Measurements from ENCODE around the gene RPL5.

The RPL5 gene

GRCh38 chr1:92872719-92873118 lies 40.9 kb downstream of the RPL5 start:
- no peaks in the 10 kb centered on the region for H3K36me3 ChIP-seq (ENCODE audit: insufficient read depth)

GRCh38 chr1:92874987-92875386 lies 43.1 kb downstream of the RPL5 start:
- no peak for TF ChIP-seq CTCF (conservative IDR thresholded peaks at IDR 0.05; ENCODE audit: low read depth, low read length)
- no peak overlapping the region for H3K27ac ChIP-seq
- H3K36me3 ChIP-seq (ENCODE audit: insufficient read depth): no peaks in the 10 kb centered on the region

More at GRCh38 chr1:92872719-92873118, 40.9 kb downstream of the RPL5 start:
- Histone ChIP-seq H2AFZ (ENCODE audit: low read depth) (no peak overlapping the region), H3K27me3 (ENCODE audit: insufficient read depth, low read depth) (no peaks in the 10 kb centered on the region), H4K20me1 (ENCODE audit: insufficient read depth) (no peaks in the 10 kb centered on the region), H3K4me3 (IDR thresholded peaks at IDR 0.05; ENCODE audit: insufficient read depth, low read depth, low read length) (no peak overlapping the region), H3K4me1 (ENCODE audit: low read depth, poor library complexity, severe bottlenecking) (peaks cover 15% of the 10 kb centered on the region), H3K9ac (no peak overlapping the region), H3K27ac (no peak overlapping the region), H3K4me2 (no peak overlapping the region), H3K79me2 (ENCODE audit: insufficient read depth, low read depth) (no peaks in the 10 kb centered on the region)
- TF ChIP-seq CTCF (conservative IDR thresholded peaks at IDR 0.05; ENCODE audit: low read depth, low read length): no peak

GRCh38 chr1:92876351-92876750 lies 44.5 kb downstream of the RPL5 start:
- Histone ChIP-seq H2AFZ (ENCODE audit: low read depth) (no peak overlapping the region), H3K4me2 (peak overlapping the region; percentile 69), H3K27me3 (ENCODE audit: insufficient read depth, low read depth) (no peaks in the 10 kb centered on the region), H3K36me3 (ENCODE audit: insufficient read depth) (no peaks in the 10 kb centered on the region), H3K4me1 (ENCODE audit: low read depth, poor library complexity, severe bottlenecking) (peaks cover 40% of the 10 kb centered on the region), H3K4me3 (IDR thresholded peaks at IDR 0.05; ENCODE audit: insufficient read depth, low read depth, low read length) (no peak overlapping the region), H4K20me1 (ENCODE audit: insufficient read depth) (no peaks in the 10 kb centered on the region), H3K79me2 (ENCODE audit: insufficient read depth, low read depth) (no peaks in the 10 kb centered on the region), H3K27ac (peak overlapping the region; percentile 68), H3K9ac (no peak overlapping the region)
- no peak for TF ChIP-seq CTCF (conservative IDR thresholded peaks at IDR 0.05; ENCODE audit: low read depth, low read length)

More at GRCh38 chr1:92874987-92875386, 43.1 kb downstream of the RPL5 start:
- H2AFZ ChIP-seq (ENCODE audit: low read depth): no peak overlapping the region
- no peaks in the 10 kb centered on the region for H3K27me3 ChIP-seq (ENCODE audit: insufficient read depth, low read depth)
- H3K4me2 ChIP-seq: no peak overlapping the region
- no peaks in the 10 kb centered on the region for H3K79me2 ChIP-seq (ENCODE audit: insufficient read depth, low read depth)
- H3K4me1 ChIP-seq (ENCODE audit: low read depth, poor library complexity, severe bottlenecking): peaks cover 36% of the 10 kb centered on the region
- H3K9ac ChIP-seq: no peak overlapping the region
- no peak overlapping the region for H3K4me3 ChIP-seq (IDR thresholded peaks at IDR 0.05; ENCODE audit: insufficient read depth, low read depth, low read length)
- H4K20me1 ChIP-seq (ENCODE audit: insufficient read depth): no peaks in the 10 kb centered on the region

GRCh38 chr1:92877081-92877711 lies 45.4 kb downstream of the RPL5 start:
- no peaks in the 10 kb centered on the region for H3K36me3 ChIP-seq (ENCODE audit: insufficient read depth)
- peak overlapping the region; percentile 39; the same call in 1 of the 2 replicates for H3K9ac ChIP-seq
- H3K4me1 ChIP-seq (ENCODE audit: low read depth, poor library complexity, severe bottlenecking): peaks cover 40% of the 10 kb centered on the region
- no peaks in the 10 kb centered on the region for H4K20me1 ChIP-seq (ENCODE audit: insufficient read depth)
- peak overlapping the region; percentile 68 for H3K27ac ChIP-seq
- H3K4me2 ChIP-seq: peak overlapping the region; percentile 69
- peak overlapping the region; percentile 72 for H3K4me3 ChIP-seq (IDR thresholded peaks at IDR 0.05; ENCODE audit: insufficient read depth, low read depth, low read length)
- H3K79me2 ChIP-seq (ENCODE audit: insufficient read depth, low read depth): no peaks in the 10 kb centered on the region
- no peak for TF ChIP-seq CTCF (conservative IDR thresholded peaks at IDR 0.05; ENCODE audit: low read depth, low read length)
- H2AFZ ChIP-seq (ENCODE audit: low read depth): peak overlapping the region; percentile 1; the same call in 1 of the 2 replicates
- no peaks in the 10 kb centered on the region for H3K27me3 ChIP-seq (ENCODE audit: insufficient read depth, low read depth)
